Esophagus squamous epithelium (tissue), 4 donors: ENCODE measurements around the gene RIPOR1.

Experiments
- POLR2A ChIP-seq, 4 donors: fragments of 450-650 bp; IDR thresholded peaks; one replicate each; pipeline ENCODE4 v1.6.1; 2017; ENCODE audit warnings: antibody characterized with exemption in 4 of 4, mild to moderate bottlenecking in 4 of 4, moderate library complexity in 3 of 4
- TF ChIP-seq, protein P1 (sequence below), 6 experiments: fragments of 450-650 bp in 4 of 6; fragments of 200-600 bp in 2 of 6; sonication (generic) in 2 of 6; IDR thresholded peaks; one replicate each; pipeline ENCODE4 v1.5.1; 2016 to 2019; ENCODE audit warnings: antibody characterized with exemption in 6 of 6, mild to moderate bottlenecking in 4 of 6, moderate library complexity in 4 of 6

DNA sequence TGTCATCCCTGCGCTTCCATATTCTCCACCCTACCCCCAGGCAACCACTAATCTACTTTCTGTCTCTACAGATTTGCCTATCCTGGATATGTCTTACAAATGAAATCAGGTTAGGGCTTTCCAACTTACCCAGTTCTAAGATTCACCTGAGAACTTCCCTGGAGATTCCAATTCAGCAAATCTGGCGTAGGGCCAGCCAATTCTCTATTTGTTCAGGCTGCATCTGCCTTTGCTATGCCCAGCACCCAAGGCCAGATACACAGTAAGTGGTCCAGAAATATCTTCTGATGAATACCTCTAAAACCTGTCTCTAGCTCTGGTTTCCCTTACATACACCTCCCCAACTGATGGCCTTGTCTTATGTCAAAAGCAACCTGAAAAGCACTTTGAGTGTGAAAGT is 23.3 kb downstream of the RIPOR1 start:
- TF ChIP-seq, protein P1, sequence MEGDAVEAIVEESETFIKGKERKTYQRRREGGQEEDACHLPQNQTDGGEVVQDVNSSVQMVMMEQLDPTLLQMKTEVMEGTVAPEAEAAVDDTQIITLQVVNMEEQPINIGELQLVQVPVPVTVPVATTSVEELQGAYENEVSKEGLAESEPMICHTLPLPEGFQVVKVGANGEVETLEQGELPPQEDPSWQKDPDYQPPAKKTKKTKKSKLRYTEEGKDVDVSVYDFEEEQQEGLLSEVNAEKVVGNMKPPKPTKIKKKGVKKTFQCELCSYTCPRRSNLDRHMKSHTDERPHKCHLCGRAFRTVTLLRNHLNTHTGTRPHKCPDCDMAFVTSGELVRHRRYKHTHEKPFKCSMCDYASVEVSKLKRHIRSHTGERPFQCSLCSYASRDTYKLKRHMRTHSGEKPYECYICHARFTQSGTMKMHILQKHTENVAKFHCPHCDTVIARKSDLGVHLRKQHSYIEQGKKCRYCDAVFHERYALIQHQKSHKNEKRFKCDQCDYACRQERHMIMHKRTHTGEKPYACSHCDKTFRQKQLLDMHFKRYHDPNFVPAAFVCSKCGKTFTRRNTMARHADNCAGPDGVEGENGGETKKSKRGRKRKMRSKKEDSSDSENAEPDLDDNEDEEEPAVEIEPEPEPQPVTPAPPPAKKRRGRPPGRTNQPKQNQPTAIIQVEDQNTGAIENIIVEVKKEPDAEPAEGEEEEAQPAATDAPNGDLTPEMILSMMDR (IDR thresholded peaks at IDR 0.05), result no peak
- no peak for TF ChIP-seq POLR2A (IDR thresholded peaks at IDR 0.05)
